GM04503 (cell line): ENCODE measurements around the gene PDIA2.
"Not testable (repeated sequence)": the region's sequence is repeated elsewhere in the genome, so short reads cannot be mapped to it uniquely, and the experiment has no call there.

Experiments used
- DNase-seq: peaks from one replicate; pipeline ENCODE4 v3.0.0-alpha.2; 2012; ENCODE audit warnings: low read depth

Gene PDIA2

DNA sequence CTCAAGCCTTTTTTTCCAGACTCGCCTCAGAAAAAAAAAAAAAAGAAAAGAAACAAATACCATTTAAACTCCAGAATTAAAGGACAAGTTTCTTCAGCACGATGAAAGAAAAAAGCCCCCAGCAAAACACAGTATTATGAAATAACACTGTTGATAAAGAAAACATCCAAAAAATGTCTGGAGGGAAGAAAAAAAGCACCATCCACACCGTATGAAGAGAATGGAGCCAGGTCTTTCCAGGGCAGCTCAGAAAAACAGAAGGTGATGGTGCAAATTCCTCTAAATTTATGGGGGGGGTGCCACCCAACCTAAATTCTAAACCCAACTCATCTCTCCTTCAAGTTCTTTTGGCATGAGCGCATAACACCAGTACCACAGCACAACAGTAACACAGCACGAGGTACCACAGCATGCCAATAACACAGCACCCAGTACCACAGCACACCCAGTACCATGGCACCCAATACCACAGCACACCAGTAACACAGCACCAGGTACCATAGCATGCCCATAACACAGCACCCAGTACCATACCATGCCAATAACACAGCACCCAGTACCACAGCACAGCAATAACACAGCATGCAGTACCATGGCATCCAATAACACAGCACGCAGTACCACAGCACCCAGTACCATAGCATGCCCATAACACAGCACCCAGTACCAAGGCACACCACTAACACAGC lies 50.6 kb downstream of the PDIA2 start:
- DNase-seq: no peak

DNA sequence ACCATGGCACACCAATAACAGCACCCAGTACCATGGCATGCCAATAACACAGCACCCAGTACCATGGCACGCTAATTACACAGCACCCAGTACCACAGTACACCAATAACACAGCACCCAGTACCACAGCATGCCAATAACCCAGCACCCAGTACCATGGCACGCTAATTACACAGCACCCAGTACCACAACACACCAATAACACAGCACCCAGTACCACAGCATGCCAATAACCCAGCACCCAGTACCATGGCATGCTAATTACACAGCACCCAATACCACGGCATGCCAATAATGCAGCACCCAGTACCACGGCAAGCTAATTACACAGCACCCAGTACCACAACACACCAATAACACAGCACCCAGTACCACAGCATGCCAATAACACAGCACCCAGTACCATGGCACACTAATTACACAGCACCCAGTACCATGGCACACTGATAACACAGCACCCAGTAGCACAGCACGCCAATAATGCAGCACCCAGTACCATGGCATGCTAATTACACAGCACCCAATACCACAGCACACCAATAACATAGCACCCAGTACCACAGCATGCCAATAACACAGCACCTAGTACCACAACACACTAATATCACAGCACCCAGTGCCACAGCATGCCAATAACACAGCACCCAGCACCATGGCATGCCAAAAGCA lies 51.3 kb downstream of the PDIA2 start:
- not testable (repeated sequence) for DNase-seq

- DNase-seq: not testable (repeated sequence)
Measured at GRCh38 chr16:334861-335632, 52.1 kb downstream of the PDIA2 start.

DNA sequence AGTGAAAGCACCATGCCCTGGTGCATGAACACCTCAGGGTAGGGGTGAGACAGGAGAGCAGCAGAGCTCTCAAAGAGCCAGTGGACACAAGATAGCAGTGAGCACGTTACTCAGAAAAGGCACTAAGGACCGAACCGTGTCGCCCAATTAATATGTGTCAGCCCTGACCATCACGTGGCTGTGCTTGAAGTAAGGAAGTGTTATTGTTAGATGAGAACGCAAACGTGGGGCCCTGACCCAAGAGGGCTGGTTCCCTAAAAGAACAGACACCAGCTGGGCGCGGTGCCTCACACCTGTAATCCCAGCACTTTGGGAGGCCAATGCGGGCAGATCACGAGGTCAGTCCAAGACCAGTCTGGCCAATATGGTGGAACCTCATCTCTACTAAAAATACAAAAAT lies 53.3 kb downstream of the PDIA2 start:
- DNase-seq: no peak
